Activated CD8-positive, alpha-beta memory T cell treated with anti-CD3 and anti-CD28 coated beads, Interleukin-2, amount 50 U/mL, for 24 hours (primary cell): ENCODE data around the gene TINAGL1.

Experiments
- DNase-seq: peaks from one replicate; pipeline ENCODE4 v3.0.0-alpha.2; 2020; ENCODE audit errors: extremely low read depth

TINAGL1 gene

DNA sequence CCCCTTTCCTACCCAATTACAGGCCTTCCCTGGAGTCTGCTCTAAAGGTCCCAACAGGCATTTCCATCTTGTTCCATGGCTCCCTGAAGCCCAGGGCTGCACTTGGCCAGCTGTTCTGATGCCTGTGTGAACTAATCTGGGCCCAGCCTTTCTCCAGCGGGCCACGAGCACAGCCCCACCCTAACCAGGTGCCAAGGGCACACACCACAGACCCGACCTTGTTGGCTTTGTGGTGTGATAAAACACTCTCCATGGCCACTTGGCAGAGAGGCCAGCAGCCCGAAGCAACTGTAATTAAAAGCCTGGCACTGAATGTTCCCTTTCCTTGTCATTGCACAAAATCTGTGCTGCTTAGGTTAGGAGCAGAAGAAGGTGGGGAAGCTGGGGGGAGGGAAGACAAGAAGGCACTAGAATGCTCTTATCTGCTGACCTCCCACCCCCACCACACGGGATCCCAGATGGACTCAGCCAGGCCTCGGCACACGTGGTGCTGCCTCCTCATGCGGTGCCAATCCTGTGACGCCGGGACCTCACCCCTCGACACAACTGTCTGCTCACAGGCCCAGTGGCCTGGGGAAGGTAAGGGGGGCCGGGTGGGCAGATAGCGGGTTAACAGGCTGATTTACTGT, 51.1 kb downstream of the TINAGL1 start:
- DNase-seq, result no peak

DNA sequence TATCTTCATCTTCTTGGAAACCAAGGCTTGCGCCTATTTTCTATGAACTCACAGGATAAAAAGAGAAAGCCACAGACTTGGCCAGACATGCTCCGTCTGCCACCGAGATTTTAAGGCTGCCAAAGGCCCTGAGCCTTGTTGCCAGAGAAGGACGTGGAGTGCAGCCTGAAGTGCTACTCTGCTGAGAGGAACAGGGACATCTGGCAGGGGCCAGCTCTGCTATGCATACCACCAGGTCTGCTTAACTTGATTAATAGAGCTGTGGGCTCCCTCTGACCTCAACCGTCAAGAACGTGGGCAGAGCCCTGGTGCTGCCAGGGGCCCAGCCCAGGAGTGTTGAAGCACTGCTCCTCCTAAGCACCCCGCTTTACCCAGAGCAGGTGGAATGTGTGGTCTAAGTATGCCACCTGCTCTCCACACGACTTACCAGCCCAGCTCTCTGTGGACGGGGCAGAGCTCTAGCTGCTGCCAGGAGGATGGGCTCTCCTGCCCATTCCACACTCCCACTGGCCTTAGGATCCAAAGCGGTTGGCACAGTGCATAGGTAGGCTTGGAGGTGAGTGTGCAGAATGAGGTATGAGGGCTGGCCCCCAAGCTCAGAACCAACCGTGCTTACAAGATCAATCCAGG, 51.7 kb downstream of the TINAGL1 start:
- DNase-seq, result no peak

DNA sequence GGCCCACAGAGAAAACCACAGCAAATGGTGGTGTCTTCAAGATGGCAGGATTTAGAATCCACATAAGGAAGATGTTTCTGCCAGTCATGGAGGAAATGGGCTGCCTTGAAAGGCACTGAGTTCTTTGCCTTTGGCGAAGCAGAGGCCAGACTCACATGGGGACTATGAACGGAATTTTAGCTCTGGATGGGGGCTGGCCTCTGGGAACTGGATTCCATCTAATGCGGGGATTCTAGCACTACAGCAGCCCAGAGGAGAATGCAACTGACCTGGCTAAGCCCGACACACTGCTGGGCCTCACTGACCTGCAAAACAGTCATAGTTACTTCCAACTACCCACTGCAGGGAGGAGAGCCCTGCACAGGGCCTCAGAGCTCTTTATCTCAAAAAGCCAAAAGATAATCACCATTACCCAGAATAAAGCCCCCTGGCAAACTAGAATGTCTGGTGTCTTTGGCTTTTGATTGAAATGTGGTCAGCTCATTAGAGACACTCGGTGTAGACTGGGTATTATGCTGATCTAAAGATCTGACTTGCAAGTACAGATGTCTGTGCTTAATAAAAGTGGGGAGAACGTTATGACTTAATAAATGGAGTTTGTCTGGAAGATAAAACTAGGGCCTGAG, 52.7 kb downstream of the TINAGL1 start:
- DNase-seq, result no peak

DNA sequence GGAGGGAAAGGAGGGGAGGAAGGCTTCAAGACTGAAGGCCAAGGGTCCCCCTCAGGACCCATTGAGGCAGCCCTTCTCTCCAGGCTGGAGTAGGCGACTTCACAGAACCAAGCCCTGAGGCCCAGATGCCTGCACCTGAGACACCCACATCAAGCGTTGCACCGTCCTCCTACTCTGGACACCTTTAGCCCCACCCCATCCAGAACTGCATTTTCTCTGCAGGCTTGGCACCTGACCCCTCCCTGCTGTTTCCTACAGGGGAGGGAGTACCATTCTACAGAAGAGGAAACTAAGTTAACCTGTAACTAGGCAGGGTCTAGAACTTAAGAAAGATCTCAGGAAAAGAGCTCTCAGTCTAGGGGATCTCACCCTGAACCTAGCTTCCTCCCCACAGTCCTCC, 56.3 kb downstream of the TINAGL1 start:
- no peak for DNase-seq

DNA sequence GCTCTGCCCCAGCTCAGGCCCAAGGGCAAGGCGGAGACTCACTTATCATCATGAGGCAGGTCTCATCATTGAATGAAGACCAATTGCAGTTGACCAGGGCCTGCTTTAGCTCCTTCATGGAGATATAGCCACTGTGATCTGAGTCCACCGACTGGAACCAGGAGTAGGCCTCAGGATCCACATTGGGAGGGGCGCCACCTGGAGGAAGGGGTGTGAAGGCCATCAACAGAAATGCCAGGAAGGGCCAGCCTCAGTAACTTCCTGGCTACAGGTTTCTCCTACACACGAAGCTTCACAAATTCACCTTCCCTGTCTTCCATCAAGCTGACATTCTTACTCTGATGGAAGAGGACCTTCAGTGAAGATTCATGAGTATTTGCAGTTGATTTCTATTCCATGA, 56.8 kb downstream of the TINAGL1 start:
- no peak for DNase-seq
